DMS53 (cell line): Measurements from ENCODE around the gene HRH3.

ENCODE experiments used
- DNase-seq: peaks from one replicate; lab custom pipeline; 2025; lab: John Stamatoyannopoulos, UW

The HRH3 gene

GRCh38 chr20:62229667-62230066, 9.6 kb upstream of the HRH3 start:
- DNase-seq: no peak

GRCh38 chr20:62228982-62229545, 9.0 kb upstream of the HRH3 start:
- no peak for DNase-seq

- DNase-seq: peak; percentile 80
Observed at GRCh38 chr20:62227977-62228958, 8.2 kb upstream of the HRH3 start.

- peak; percentile 66 for DNase-seq
Observed at GRCh38 chr20:62227591-62227976, 7.5 kb upstream of the HRH3 start.

- no peak for DNase-seq
Observed at GRCh38 chr20:62226707-62227590, 6.9 kb upstream of the HRH3 start.

GRCh38 chr20:62225820-62226635, 6.0 kb upstream of the HRH3 start:
- DNase-seq: no peak

GRCh38 chr20:62225026-62225425, 4.9 kb upstream of the HRH3 start:
- no peak for DNase-seq

GRCh38 chr20:62224113-62224855, 4.2 kb upstream of the HRH3 start:
- DNase-seq: no peak

GRCh38 chr20:62223571-62223970, 3.5 kb upstream of the HRH3 start:
- DNase-seq: no peak

- no peak for DNase-seq
Observed at GRCh38 chr20:62222972-62223371, 2.9 kb upstream of the HRH3 start.

GRCh38 chr20:62222266-62222850, 2.3 kb upstream of the HRH3 start:
- no peak for DNase-seq

- DNase-seq: peak; percentile 60
Observed at GRCh38 chr20:62220666-62221568, 839 bp upstream of the HRH3 start.

- DNase-seq: peak; percentile 76
Observed at GRCh38 chr20:62219101-62219991, 732 bp downstream of the HRH3 start.

- no peak for DNase-seq
Observed at GRCh38 chr20:62217913-62218773, 1.9 kb downstream of the HRH3 start.

- no peak for DNase-seq
Observed at GRCh38 chr20:62216636-62217566, 3.2 kb downstream of the HRH3 start.

GRCh38 chr20:62215991-62216635, 4.0 kb downstream of the HRH3 start:
- no peak for DNase-seq
